ENCODE measurements around the gene TOR3A. TPM values are rescaled to one million over a fixed set of nuclear protein-coding genes. Genes with fewer than 3 reads are reported as not detected.

TOR3A gene
- total and polyA plus RNA-seq, 2 donors (not counting 1 experiment from before 2014, with no cell fraction given): 49.9 to 65.6 TPM

DNA sequence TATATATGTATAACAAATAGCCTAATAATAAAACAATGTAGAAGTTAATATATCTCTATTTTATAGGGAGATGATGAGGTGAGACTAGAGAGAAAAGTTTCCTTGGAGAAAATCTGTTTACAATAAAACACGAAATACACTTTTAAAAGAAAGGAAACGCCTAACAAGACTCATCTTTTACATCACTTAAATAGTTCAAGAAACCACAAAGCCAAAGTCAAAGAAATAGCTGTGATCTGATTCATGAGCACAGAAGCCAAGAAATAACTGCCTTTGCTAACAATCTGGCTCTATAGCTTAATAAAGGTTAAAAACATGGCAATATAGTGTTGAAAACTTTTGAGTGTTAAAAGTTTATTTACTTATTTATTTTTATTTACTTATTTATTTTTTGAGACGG, 61.5 kb downstream of the TOR3A start:
- WGBS (ENCODE audit: insufficient coverage): no CpG with 5 or more reads among the region's 3 CpGs
- Mint-ChIP-seq H3K4me3 (no peak overlapping the region), H3K9me3 (ENCODE audit: insufficient read depth) (no peaks in the 10 kb centered on the region), H3K27ac (no peak overlapping the region), H3K4me1 (peaks cover 16% of the 10 kb centered on the region), H3K27me3 (no peaks in the 10 kb centered on the region)
- no peak for TF ChIP-seq CTCF (IDR thresholded peaks at IDR 0.05)
- TF ChIP-seq EZH2 (IDR thresholded peaks at IDR 0.05; ENCODE audit: borderline replicate concordance, insufficient read depth, low read depth, low read length, poor library complexity, severe bottlenecking): no peak
- POLR2A ChIA-PET: no interaction called here
- CTCF ChIA-PET: interaction anchor here (0.6 kb wide), 1 partner anchor 18 kb away, joined by 4 read pairs; no protein-coding TSS in a partner anchor
- Histone ChIP-seq H3K79me2 (ENCODE audit: control insufficient read depth, insufficient read depth, low read length) (peaks cover 17% of the 10 kb centered on the region), H3K9ac (ENCODE audit: low read length) (no peak overlapping the region), H3K36me3 (replicated peaks in 1 of 2; ENCODE audit: control extremely low read depth in 1 of 2, control insufficient read depth in 1 of 2, extremely low read depth in 1 of 2, insufficient read depth in 2 of 2, low read length in 1 of 2) (peaks cover 0 to 2% of the 10 kb centered on the region in 2 experiments), H3K9me3 (ENCODE audit: control extremely low read depth in 1 of 3, control insufficient read depth in 2 of 3, insufficient read depth in 1 of 3, low read length in 2 of 3) (no peaks in the 10 kb centered on the region), H4K20me1 (ENCODE audit: control insufficient read depth, insufficient read depth, low read length, poor library complexity, severe bottlenecking) (no peaks in the 10 kb centered on the region), H3K27ac (ENCODE audit: low read length in 2 of 2) (no peak overlapping the region), H3K27me3 (replicated peaks in 1 of 4; ENCODE audit: control extremely low read depth in 1 of 4, control insufficient read depth in 3 of 4, insufficient read depth in 4 of 4, low read length in 3 of 4) (no peaks in the 10 kb centered on the region), H2AFZ (ENCODE audit: insufficient read depth, low read depth, low read length, poor library complexity, severe bottlenecking) (no peak overlapping the region), H3K4me2 (replicated peaks; ENCODE audit: low read depth, low read length, poor library complexity, severe bottlenecking) (no peak overlapping the region), H3K4me1 (ENCODE audit: control insufficient read depth in 2 of 2, insufficient read depth in 2 of 2, low read length in 2 of 2) (peaks cover 12 to 16% of the 10 kb centered on the region in 2 donors), H3K4me3 (ENCODE audit: control extremely low read depth in 1 of 5, extremely low read depth in 1 of 5, insufficient read depth in 1 of 5, low read depth in 2 of 5, low read length in 4 of 5) (no peak overlapping the region)
- intact Hi-C loops (cut with micrococcal nuclease): no loop called here
- ATAC-seq (ENCODE audit: low read depth): no peak
- DNase-seq: no peak

DNA sequence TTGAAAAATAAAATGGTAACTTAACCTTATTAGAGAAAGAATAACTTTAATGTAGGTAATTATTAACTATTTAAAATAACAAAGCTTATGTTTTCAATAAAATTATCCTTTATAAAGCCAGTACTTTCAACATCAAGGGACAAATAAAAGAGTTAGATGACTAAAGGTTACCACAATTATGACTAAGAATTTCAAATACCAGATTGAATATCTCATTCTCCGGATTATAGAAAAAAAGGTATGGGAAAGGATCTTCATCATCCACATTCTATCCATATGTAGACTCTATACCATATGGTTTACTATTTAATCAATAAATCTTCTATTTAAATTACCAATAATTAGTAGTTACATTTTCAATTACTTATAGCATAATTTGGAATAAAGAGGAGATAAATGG, 62.8 kb downstream of the TOR3A start:
- H3K27ac ChIP-seq (ENCODE audit: low read length in 2 of 2): no peak overlapping the region
- H3K4me2 ChIP-seq (replicated peaks; ENCODE audit: low read depth, low read length, poor library complexity, severe bottlenecking): no peak overlapping the region
- TF ChIP-seq CTCF (IDR thresholded peaks at IDR 0.05) (no peak), EZH2 (IDR thresholded peaks at IDR 0.05; ENCODE audit: borderline replicate concordance, insufficient read depth, low read depth, low read length, poor library complexity, severe bottlenecking) (no peak)
- H3K9ac ChIP-seq (ENCODE audit: low read length): no peak overlapping the region
- WGBS (ENCODE audit: insufficient coverage): no CpG with 5 or more reads among the region's 1 CpG
- Mint-ChIP-seq H3K27ac (no peak overlapping the region), H3K4me3 (no peak overlapping the region), H3K9me3 (ENCODE audit: insufficient read depth) (no peaks in the 10 kb centered on the region), H3K27me3 (no peaks in the 10 kb centered on the region), H3K4me1 (peaks cover 16% of the 10 kb centered on the region)
- intact Hi-C loops (cut with micrococcal nuclease): no loop called here
- POLR2A ChIA-PET: no interaction called here
- H3K4me3 ChIP-seq (ENCODE audit: control extremely low read depth in 1 of 5, extremely low read depth in 1 of 5, insufficient read depth in 1 of 5, low read depth in 2 of 5, low read length in 4 of 5): no peak overlapping the region
- DNase-seq (no peak), ATAC-seq (ENCODE audit: low read depth) (no peak)
- H4K20me1 ChIP-seq (ENCODE audit: control insufficient read depth, insufficient read depth, low read length, poor library complexity, severe bottlenecking): no peaks in the 10 kb centered on the region
- CTCF ChIA-PET: no interaction called here
- H3K9me3 ChIP-seq (ENCODE audit: control extremely low read depth in 1 of 3, control insufficient read depth in 2 of 3, insufficient read depth in 1 of 3, low read length in 2 of 3): peaks cover 0 to under 1% (median 0%) of the 10 kb centered on the region in 3 donors
- H3K79me2 ChIP-seq (ENCODE audit: control insufficient read depth, insufficient read depth, low read length): peaks cover 10% of the 10 kb centered on the region
- H2AFZ ChIP-seq (ENCODE audit: insufficient read depth, low read depth, low read length, poor library complexity, severe bottlenecking): no peak overlapping the region
- H3K4me1 ChIP-seq (ENCODE audit: control insufficient read depth in 2 of 2, insufficient read depth in 2 of 2, low read length in 2 of 2): peaks cover 12 to 16% of the 10 kb centered on the region in 2 donors
- peaks cover 0 to 4% of the 10 kb centered on the region in 2 experiments for H3K36me3 ChIP-seq (replicated peaks in 1 of 2; ENCODE audit: control extremely low read depth in 1 of 2, control insufficient read depth in 1 of 2, extremely low read depth in 1 of 2, insufficient read depth in 2 of 2, low read length in 1 of 2)
- no peaks in the 10 kb centered on the region for H3K27me3 ChIP-seq (replicated peaks in 1 of 4; ENCODE audit: control extremely low read depth in 1 of 4, control insufficient read depth in 3 of 4, insufficient read depth in 4 of 4, low read length in 3 of 4)

Data from B cell (primary cell).